ENCODE data around the gene KLKB1. TPM values are rescaled to one million over a fixed set of nuclear protein-coding genes. Genes with fewer than 3 reads are reported as not detected.

KLKB1 gene
- polyA plus RNA-seq, 3 donors, result 0.28 to 0.89 TPM; not detected in 1

DNA sequence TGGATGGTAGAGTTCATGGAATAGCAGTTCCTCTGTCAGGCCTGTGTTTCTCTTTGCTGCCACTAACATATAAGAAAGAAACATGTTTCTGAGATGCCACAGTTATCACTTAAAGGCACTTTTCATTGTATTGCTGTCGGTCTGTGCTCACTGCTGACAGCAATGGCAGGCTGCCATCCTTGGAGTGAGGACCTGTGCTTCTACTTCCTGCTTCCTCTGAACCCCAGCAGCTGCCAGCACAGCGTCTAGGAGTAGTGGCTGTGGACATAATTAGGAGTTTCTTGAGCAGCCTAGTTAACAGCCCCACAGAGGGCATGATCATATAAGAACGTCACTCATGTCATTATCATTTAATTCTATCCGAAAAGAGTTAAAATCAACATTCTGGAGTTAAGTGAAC, 69.2 kb downstream of the KLKB1 start:
- 37 to 54% (median 45%) methylated on average over 4 of the region's 4 CpGs for WGBS, 3 donors
- H3K27ac ChIP-seq (ENCODE audit: low read depth, low read length), result no peak overlapping the region

DNA sequence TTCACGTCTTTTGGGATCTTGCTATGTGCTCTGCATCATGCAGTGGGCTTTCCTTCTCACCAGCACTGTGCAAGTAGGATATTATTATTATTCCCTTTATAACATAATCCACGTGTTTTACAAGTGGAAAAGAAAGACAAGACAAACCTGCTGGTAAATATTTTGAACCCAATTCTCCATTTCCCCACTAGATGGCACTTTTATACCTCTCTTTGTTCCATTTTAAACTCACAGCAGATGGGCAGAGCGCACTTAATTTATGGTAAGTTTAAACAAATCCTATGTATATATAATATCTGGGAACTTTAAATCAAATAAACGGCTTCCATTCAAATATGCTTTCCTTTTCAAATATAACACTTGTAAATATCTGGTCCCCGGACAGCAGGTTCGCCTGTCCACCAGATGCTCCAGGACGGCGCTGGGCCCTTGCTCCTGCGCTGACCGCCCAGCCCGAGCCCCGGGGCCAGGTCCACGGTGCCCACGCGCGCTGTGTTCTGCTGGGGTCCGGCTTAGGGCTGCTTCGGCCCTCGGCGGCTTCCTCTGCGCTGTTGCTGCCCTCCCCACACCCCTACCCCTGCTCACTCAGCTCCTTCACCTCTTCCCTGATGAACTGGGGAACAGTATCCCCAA, 69.8 kb downstream of the KLKB1 start:
- H3K27ac ChIP-seq (ENCODE audit: low read depth, low read length), result no peak overlapping the region

DNA sequence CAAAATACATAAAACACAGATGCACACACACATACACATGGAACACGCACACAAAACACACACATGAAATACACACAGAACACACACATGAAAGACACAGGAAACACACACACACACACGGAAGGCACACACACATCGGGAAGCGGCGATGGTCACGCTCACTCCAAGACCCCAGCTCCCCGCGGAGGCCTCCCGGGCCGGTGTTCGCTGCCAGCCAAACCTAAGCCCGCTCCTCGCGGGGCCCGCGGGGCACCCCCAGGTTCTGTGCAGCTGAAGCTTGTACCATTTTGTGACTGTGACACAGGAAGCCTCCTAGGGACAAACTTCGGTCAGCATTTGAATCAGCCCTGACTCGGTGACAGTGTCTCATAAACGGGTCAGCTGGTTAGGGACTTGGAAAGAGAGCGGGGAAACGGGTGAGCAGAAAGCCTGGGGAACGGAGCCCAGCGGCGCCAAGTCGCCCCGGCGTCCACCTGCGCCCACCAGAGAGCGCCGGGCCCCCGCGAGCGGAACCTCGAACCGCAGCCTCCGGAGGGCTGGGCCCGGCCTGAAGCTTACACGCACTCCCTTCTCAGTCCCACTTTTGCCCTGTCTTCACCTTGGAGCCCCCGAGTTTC, 70.8 kb downstream of the KLKB1 start:
- 19 to 49% (median 22%) methylated on average over 39 of the region's 39 CpGs for WGBS, 3 donors
- H3K27ac ChIP-seq (ENCODE audit: low read depth, low read length), result no peak overlapping the region

More for the DNA sequence above, 69.8 kb downstream of the KLKB1 start:
- 39 to 49% (median 44%) methylated on average over 21 of the region's 21 CpGs for WGBS, 3 donors

DNA sequence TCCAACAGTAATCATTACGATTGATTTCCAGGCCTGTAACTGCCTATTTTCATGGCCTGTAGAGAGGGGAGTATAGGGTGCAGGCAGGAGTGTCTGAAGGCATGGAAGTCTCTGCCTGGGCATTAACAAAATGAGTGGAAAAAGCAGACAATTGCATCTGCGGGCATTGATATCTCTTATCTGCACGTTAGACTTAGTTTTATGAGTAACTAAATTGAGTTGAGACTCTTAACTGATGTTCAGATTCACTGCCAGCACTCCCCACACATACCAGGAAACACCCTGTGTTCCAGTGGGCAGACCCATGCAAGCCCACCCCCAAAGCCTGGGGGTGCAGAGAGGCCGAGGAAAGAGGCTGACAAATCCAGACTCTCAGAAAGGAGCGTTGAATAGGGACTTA, 72.0 kb downstream of the KLKB1 start:
- WGBS, 3 donors, result 63 to 81% (median 77%) methylated on average over 5 of the region's 5 CpGs
- H3K27ac ChIP-seq (ENCODE audit: low read depth, low read length), result no peak overlapping the region

DNA sequence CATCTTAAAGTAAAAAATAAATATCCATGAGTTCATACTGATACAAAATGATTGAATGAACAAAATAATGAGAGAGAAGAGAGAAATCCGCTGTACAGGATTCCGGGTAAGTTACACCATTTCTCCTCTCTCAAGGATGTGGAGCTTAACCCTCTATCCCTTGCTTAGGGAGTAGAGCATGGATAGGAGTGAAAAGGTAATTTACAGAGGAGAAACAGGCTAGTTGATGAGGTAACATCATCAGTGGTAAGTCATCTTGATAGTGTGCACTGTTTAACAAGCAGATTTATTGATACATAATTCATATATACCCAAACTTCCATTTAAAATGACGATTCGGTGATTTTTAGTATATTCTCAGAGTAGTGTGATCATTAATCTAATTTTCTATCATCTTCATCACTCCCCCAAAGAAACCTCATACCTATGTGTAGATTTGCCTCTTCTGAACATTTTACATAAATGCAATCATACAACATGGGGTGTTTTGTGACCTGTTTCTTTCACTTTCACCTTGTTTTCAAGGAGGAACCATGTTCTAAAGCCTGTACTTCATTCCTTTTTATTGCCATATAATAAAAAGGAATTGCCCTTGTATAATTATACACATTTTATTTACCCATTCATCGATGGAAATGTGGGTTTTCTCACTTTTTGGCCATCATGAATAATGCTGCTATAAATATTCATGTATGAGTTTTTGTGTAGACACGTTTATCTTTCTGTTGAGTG, 73.5 kb downstream of the KLKB1 start:
- WGBS, 3 donors, result 85 to 87% (median 86%) methylated on average over 6 of the region's 6 CpGs
- no peak overlapping the region for H3K27ac ChIP-seq (ENCODE audit: low read depth, low read length)

DNA sequence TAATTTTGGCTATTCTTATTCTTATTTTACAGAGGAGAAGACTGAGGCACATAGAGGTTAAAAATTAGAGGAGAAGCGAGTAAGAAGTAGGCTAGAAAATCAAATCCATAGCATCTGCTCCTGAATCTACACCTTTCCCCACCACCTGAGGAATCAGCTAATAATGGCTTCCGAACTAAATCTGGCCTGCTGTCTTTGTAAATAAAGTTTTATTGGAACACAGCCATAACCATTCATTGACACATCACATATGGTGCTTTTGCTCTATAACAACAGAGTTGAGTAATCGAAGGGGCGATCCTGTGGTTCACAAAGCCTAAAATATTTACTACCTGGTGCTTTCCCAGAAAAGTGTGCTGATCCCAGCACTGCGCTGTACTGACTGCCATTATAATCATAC, 76.9 kb downstream of the KLKB1 start:
- H3K27ac ChIP-seq (ENCODE audit: low read depth, low read length), result no peak overlapping the region
- 91 to 93% (median 92%) methylated on average over 5 of the region's 5 CpGs for WGBS, 3 donors

DNA sequence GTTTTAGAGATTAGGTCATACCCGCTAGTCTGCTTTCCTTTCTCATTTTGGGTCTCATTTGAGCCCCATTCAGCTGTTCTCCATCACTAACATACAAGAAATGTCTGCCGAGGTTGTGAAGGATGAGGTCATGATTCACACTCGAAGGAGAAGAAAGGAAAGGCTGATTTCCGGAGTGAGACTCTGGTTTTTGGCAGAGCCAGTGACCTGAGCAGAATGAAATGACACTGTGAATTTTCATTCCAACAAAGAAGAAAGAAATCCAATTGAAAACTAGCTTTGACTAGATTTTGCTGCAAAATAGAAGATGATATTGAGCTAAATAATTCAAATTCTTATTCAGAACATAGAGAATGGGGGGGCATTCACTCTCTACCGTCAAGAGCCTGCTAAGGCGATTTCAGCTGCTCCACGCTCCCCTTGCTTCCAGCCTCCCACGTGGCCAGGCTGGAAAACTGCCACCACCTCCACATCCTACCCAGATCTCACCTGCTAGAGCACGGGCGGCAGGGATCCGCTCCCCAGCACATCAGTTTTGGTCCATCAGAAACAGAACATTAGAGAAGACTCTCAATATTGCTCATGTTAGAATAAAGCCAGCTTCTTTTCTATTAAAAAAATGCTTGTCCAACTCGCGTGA, 77.7 kb downstream of the KLKB1 start:
- H3K27ac ChIP-seq (ENCODE audit: low read depth, low read length), result no peak overlapping the region
- WGBS, 3 donors, result 42 to 74% (median 45%) methylated on average over 13 of the region's 13 CpGs

DNA sequence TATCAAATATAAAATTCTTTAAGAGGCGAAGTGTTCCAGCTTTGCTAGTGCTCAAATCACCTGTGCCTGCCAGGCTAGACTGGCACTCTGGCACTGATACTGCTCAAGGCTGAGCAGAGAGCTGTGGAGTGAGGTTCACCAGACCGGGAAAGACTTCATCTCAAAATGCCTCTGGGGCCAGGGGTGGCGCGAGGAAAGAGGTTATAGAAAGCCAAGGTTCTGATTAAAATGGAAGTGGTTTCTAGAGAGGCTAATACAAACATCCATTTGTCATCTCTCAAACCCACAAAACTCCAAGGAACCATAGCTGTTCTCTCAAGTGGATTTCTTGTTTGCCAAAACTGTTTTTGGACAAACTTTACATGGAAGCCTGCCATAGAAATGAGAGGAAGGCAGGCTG, 80.2 kb downstream of the KLKB1 start:
- no peak overlapping the region for H3K27ac ChIP-seq (ENCODE audit: low read depth, low read length)
- WGBS, 3 donors, result 53 to 67% (median 58%) methylated on average over 4 of the region's 4 CpGs

DNA sequence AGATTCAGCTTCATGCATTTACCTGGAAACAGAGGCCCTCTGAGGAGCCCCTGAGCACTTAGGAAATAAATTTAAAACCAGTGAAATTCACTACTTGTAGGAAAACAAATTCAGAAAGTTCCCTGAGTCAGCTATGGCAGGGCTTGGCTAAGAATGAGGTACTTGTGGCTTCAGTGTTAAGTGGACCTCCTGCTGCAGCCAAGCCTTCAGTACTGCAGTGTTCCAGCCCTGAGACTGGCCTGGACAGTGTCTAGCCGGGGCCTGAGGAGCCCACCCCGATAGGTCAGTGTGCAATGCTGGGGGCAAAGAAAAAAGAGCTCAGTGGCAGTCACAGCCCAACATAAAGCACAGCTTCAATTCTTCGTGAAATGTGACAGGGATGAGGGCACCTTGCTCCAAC, 80.6 kb downstream of the KLKB1 start:
- 49 to 77% (median 60%) methylated on average over 3 of the region's 3 CpGs for WGBS, 3 donors
- no peak overlapping the region for H3K27ac ChIP-seq (ENCODE audit: low read depth, low read length)

Other genes starting within 250 kb of the KLKB1 start
- gene TLR3, start 158.4 kb upstream of the KLKB1 start, polyA plus RNA-seq, result 1 to 10 TPM; 2.9 to 3.3 (median 3.2) TPM
- 10 to 100 TPM in 2 of 3 donors, 1 to 10 TPM in 1; 8.8 to 19.5 (median 12.7) TPM for gene FAM149A, start 122.8 kb upstream of the KLKB1 start, polyA plus RNA-seq
- 10 to 100 TPM; 11.8 to 18.1 (median 14.0) TPM for gene CYP4V2, start 35.9 kb upstream of the KLKB1 start, polyA plus RNA-seq
- 10 to 100 TPM in 1 of 3 donors, not detected in 2; 15.0 TPM for gene F11, start 38.7 kb downstream of the KLKB1 start, polyA plus RNA-seq

Measured in adipose tissue (tissue), 3 donors.